NOMO-1 (cell line): ENCODE measurements around the gene MUS81.

Experiments
- DNase-seq, 2 experiments: peaks; one replicate each; lab custom pipeline; 2025; ENCODE audit not compliant: unreplicated experiment in 2 of 2; lab: John Stamatoyannopoulos, UW

Gene MUS81

GRCh38 chr11:65872586-65873317 is 12.5 kb downstream of the MUS81 start, which contains the start of gene EFEMP2:
TSS of gene EFEMP2 (minus strand) at chr11:65872800. CDS start at chr11:65872354, 446 bp downstream.
- DNase-seq, result no peak

DNA sequence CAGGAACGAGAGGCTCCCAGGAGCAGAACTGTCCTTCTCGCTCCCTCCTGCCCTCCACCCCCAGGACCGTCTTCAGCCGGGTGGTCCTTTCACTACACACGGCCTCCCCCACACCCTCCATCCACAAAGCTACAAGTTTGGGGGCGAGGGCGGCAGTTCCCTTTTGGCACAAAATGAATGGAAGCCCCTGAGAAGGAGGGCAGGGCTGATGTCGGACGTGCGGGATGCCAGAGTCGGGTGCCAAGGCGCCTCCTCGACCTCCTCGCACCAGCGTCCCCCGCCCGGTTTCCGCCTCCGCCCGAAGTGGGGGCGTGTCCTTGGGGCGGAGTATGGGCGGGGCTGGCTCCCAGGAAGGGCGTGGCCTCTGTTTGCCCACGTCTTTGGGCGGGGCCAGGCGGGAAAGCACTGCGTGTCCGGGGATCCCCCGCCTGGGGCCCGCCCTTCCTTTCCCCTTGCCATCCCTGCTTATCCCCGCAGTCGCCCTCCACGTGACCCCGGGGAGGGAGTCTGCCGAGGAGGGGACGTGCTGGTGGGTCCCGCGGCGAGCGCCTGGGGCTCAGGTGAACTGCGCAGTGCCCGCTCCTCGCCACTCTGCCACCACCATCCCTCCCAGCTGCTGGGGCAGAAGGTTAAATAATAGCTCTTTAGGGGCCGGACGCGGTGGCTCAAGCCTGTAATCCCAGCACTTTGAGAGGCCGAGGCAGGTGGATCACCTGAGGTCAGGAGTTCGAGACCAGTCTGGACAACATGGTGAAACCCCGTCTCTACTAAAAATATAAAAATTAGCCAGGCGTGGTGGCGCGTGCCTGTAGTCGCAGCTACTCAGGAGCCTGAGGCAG is 13.3 kb downstream of the MUS81 start:
- peak; percentile 80 to 83 for DNase-seq

DNA sequence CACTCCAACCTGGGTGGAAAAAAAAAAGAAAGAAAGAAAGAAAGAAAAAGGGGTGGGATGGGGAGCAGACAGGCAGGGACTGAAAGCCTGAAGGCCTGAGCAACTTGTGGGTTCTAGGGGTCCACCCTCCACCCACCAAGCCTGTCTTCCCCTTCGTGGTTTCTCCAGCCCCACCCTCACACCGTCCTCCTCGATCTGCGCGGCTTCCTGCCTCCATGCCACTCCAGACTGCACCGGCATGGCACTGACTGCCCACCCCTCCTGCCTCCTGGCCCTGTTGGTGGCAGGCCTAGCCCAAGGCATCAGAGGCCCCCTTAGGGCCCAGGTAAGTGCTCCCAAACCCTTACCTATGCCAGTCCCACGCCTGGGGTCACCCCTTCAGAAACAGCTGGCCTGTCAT is 19.4 kb downstream of the MUS81 start, which contains the start of gene CTSW:
Gene CTSW, plus strand, starts transcription at position 221 of the 400 bp plus-strand sequence. Its CDS starts 18 bp downstream, at position 239.
- DNase-seq, result no peak

DNA sequence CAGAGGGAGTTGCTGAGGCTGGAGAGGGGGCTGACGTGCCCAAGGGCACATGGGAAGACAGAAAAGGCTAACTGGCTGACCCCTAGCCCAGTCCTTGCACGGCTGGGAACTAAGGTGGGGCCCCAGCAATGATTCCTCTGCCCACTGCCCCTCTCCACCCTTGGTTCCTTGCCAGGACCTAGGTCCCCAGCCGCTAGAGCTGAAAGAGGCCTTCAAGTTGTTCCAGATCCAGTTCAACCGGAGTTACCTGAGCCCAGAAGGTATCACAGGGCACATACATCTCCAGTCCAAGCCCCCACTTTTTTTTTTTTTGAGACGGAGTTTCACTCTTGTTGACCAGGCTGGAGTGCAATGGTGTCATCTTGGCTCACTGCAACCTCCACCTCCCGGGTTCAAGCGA is 19.8 kb downstream of the MUS81 start:
- no peak for DNase-seq

GRCh38 chr11:65880844-65881421 is 20.7 kb downstream of the MUS81 start:
- no peak for DNase-seq

GRCh38 chr11:65882120-65883057 is 22.2 kb downstream of the MUS81 start:
- no peak for DNase-seq

DNA sequence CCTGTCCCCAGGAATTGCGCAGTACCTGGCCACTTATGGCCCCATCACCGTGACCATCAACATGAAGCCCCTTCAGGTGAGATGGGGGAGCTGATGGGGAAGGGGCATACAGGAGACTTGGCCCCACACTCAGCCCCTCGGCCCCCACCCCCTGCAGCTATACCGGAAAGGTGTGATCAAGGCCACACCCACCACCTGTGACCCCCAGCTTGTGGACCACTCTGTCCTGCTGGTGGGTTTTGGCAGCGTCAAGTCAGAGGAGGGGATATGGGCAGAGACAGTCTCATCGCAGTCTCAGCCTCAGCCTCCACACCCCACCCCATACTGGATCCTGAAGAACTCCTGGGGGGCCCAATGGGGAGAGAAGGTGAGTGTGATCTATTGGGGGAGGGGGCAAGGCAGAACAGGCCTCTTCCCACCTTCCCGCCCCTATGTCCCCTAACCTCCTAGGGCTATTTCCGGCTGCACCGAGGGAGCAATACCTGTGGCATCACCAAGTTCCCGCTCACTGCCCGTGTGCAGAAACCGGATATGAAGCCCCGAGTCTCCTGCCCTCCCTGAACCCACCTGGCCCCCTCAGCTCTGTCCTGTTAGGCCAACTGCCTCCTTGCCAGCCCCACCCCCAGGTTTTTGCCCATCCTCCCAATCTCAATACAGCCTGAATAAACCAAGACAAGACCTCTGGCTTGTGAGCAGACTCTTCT is 23.0 kb downstream of the MUS81 start:
- DNase-seq, result no peak

GRCh38 chr11:65883786-65884715 is 23.8 kb downstream of the MUS81 start:
- DNase-seq, result no peak

GRCh38 chr11:65884716-65885092 is 24.5 kb downstream of the MUS81 start:
- peak; percentile 57 to 75 for DNase-seq

DNA sequence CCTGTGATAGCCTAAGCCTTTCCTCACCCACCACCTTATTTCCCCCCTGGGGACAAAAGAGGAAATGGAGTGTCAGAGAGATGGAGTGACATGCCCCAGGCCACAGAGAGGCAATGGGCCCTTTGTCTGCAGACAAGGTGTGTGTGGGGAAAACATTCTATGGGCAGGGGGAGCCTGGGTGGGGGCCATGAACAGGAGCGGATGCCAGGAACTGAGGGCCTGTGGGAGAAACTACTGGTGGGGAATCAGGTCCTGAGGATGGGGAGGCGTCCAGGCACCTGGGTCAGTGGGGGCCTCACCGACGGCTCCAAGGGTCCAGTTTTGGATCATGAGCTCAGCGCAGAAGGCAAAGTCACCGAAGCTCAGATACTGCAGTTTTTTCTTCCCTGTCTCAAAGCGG is 25.0 kb downstream of the MUS81 start:
- DNase-seq, result no peak

DNA sequence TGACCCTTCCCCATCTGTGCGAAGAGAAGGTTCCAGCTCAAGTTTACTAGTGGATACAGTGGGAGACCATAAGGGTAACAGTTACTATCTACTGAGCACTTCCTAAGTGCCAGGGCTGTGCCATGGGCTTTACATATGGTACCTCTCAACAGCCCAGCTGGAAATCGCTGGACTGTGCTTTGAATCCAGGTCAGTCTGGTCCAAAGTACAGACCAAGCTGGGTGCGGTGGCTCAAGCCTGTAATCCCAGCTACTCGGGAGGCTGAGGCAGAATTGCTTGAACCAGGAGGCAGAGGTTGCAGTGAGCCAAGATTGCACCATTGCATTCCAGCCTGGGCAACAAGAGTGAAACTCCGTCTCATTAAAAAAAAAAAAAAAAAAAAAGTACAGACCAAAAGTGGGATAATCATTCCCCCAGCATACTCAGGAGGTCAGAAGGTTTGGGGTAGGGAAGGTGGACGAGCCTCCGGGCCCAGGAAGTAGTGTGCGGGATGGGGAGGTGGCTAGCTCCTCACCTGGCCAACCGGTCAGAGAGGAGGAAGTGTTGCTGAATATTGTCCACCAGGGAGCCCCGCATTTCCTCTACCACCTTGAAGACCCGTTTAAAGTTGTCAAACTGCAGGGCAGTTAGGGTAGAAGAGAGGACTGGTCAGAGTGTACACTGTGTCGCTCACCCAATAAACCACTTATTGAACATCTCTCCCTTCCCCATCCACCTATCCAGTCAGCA is 25.7 kb downstream of the MUS81 start:
- DNase-seq, result no peak

DNA sequence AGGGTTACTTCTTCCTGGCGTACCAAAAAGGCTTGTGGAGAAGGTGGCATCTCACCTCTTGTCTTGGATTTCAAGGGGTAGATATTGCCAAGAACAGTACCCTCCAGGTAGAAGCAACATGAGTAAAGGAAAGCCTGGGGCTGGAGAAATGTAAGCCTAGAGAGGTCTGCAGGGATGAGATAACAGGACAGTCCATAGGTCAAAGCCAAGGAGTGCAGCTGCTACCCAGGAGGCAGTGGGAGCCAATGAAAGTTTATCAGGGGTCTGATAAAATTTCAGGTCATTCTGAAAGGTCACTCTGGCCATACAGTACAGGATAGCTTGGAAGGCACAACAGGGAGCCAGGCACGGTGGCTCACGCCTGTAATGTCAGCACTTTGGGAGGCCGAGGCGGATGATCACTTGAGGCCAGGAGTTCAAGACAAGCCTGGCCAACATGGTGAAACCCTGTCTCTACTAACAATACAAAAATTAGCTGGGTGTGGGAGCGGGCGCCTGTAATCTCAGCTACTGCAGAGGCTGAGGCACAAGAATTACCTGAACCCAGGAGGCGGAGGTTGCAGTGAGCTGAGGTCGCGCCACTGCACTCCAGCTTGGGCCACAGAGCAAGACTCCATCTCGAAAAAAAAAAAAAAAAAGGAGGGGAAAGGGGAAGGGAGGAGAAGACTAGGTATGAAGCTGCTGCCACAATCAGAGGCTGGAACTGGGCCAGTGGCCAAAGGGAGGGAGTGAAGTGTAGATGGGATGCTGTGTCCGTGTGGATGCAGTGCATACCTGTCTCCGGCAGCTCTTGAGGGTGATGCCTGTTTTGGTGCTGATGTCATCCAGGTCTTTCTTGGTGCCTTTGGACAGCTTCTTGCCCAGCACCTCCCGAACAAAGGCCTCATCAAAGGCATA is 26.8 kb downstream of the MUS81 start:
- no peak for DNase-seq

GRCh38 chr11:65887723-65888162 is 27.5 kb downstream of the MUS81 start:
- DNase-seq, result no peak

- peak; percentile 93 to 96 for DNase-seq
Observed at GRCh38 chr11:65888163-65888814, 28.1 kb downstream of the MUS81 start, which contains the start of gene FIBP. TSS of gene FIBP (minus strand) at chr11:65888471. CDS start at chr11:65888418, 53 bp downstream.

DNA sequence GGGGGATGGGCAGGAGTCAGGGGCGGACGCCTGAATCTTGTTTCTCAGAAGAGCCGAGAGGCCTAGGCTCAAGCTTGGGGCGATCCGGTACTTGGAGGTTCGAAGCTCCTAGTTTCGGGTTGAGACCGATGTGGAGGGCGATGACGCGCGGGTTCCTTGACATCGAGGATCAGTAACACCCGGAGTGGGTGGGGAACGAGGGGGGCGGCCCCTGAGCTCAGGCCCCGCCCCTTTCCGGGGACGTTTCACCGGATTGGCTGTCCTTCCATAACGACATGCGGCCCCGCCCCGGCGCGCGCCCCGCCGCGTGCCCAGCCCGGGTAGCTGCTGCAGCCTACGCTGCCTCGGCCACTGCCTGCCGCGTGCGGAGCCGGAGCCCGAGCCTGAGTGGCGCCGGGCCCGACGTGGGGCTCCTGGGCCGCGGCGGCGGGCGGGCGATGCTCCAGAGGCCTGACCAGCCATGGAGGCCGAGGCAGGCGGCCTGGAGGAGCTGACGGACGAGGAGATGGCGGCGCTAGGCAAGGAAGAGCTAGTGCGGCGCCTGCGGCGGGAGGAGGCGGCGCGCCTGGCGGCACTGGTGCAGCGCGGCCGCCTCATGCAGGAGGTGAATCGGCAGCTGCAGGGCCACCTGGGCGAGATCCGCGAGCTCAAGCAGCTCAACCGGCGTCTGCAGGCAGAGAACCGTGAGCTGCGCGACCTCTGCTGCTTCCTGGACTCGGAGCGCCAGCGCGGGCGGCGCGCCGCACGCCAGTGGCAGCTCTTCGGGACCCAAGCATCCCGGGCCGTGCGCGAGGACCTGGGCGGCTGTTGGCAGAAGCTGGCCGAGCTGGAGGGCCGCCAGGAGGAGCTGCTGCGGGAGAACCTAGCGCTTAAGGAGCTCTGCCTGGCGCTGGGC is 30.3 kb downstream of the MUS81 start, which contains the start of gene CCDC85B:
Gene CCDC85B, plus strand, starts transcription at position 350 of the 895 bp plus-strand sequence. Its CDS starts 111 bp downstream, at position 461.
- DNase-seq, result peak; percentile 89 to 93
